Activated T-cell treated with anti-CD3 and anti-CD28 coated beads, Interleukin-2, amount 50 U/mL, for 4 hours (primary cell): ENCODE measurements around the gene BBS10. TPM values are rescaled to one million over a fixed set of nuclear protein-coding genes. Genes with fewer than 3 reads are reported as not detected.

Experiments used
- ATAC-seq, 2 donors: fragments of 200-7000 bp; cut with Tn5 transposase; one replicate each; pipeline ENCODE4 v1.10.0; 2021
- DNase-seq: peaks from one replicate; pipeline ENCODE4 v3.0.0-alpha.2; 2020
- H3K27me3 Mint-ChIP-seq: one replicate; pipeline ENCODE4 v1.8.0; 2021; ENCODE audit warnings: low read depth, mixed read lengths
- H3K36me3 Mint-ChIP-seq: one replicate; pipeline ENCODE4 v1.8.0; 2022; ENCODE audit warnings: mixed read lengths; ENCODE audit not compliant: insufficient read depth
- H3K4me1 Mint-ChIP-seq: one replicate; pipeline ENCODE4 v1.8.0; 2021; ENCODE audit warnings: low read depth, mixed read lengths
- H3K4me3 Mint-ChIP-seq: one replicate; pipeline ENCODE4 v1.8.0; 2021; ENCODE audit warnings: mild to moderate bottlenecking, moderate library complexity, mixed read lengths
- H3K9me3 Mint-ChIP-seq: one replicate; pipeline ENCODE4 v1.8.0; 2021; ENCODE audit warnings: mixed read lengths
- total RNA-seq, 3 donors: library from RNA; stranded (reverse); gene quantifications; one replicate each; pipeline ENCODE4 v1.2.1, GENCODE V29; 2021

Gene BBS10
- total RNA-seq, 3 donors from 2014 or later: 3.3 to 4.1 (median 3.9) TPM

DNA sequence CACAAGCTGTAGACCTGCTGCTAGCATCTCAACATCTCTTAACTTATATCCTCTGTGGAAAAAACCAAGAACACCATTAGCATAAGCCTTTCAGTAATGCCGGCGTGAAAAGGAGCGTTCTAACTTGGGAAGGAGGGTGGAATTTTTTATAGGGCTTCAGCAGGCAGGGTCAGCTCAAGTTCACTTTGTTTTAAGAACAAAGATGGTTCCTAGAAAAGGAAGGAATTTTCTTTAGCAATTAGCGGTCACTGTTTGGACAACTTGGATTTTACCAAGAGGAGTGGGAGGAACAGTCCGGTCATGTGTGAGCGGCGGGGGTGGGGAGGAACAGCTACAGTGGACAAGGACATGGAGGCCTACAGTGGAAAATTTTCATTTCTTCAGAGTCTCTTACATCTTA is 35.9 kb downstream of the BBS10 start:
- peaks cover 16% of the 10 kb centered on the region for H3K27me3 Mint-ChIP-seq
- ATAC-seq (no peak), DNase-seq (no peak)
- H3K9me3 Mint-ChIP-seq: no peaks in the 10 kb centered on the region
- no peaks in the 10 kb centered on the region for H3K36me3 Mint-ChIP-seq
- H3K4me3 Mint-ChIP-seq: no peak overlapping the region
- H3K4me1 Mint-ChIP-seq: no peaks in the 10 kb centered on the region

DNA sequence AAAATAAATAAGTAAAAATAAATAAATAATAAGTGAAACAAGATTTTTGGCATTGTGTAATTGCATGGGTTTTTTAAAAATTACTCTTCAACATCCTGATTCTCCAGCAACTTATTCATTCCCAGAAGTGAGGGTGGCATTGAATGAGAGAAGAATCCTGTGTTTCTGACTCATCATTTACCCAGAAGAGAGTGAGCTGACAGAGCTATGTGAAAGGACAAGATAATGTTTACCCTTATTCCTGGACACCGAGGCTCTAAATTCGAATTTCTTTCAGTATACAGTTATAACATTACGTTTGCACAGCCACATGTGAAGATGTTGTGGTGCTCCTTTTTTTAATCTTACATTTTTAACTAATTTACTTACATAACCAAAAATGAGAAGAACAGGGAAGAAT is 36.4 kb downstream of the BBS10 start:
- Mint-ChIP-seq H3K27me3 (peaks cover 16% of the 10 kb centered on the region), H3K9me3 (no peaks in the 10 kb centered on the region), H3K4me1 (no peaks in the 10 kb centered on the region), H3K4me3 (no peak overlapping the region), H3K36me3 (no peaks in the 10 kb centered on the region)
- DNase-seq: no peak
- ATAC-seq: no peak

DNA sequence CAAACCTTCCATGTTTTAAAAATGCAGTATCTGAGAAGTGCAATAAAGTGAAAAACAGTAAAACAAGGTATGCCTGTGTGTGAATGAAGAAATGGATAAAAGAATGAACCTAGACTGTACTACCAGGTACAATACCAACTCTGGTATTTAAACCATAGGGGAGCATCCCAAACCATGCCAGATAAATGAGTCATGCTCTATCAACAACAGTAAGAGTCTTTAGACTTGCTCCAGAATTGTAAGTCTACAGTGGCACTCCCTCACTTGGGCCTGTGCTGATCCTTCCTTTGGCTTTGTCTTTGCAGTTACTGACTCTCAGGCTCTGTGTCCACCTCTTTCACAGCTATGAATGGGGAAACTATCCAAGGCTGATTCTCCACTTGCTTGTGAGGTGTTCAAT is 38.1 kb downstream of the BBS10 start:
- Mint-ChIP-seq H3K9me3 (no peaks in the 10 kb centered on the region), H3K36me3 (no peaks in the 10 kb centered on the region), H3K4me3 (no peak overlapping the region), H3K4me1 (no peaks in the 10 kb centered on the region), H3K27me3 (peaks cover 9% of the 10 kb centered on the region)
- no peak for ATAC-seq
- no peak for DNase-seq

GRCh38 chr12:76308866-76309265 is 39.3 kb downstream of the BBS10 start:
- DNase-seq: no peak
- Mint-ChIP-seq H3K36me3 (no peaks in the 10 kb centered on the region), H3K4me3 (no peak overlapping the region), H3K27me3 (peaks cover 9% of the 10 kb centered on the region), H3K9me3 (no peaks in the 10 kb centered on the region), H3K4me1 (no peaks in the 10 kb centered on the region)
- ATAC-seq: no peak

DNA sequence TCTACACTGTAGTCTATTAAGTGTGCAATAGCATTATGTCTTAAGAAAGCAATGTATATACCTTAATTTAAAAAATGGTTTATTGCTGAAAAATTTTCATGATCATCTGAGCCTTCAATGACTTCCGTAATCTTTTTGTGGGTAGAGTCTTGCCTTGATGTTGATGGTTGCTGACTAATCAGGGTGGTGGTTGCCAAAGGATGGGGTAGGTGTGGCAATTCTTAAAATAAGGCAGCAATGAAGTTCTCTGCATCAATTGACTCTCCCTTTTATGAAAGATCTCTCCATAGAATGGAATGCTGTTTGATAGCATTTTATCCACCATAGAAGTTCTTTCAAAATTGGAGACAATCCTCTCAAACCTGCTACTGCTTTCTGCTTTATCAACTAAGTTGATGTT is 41.1 kb downstream of the BBS10 start:
- DNase-seq (no peak), ATAC-seq (no peak)
- Mint-ChIP-seq H3K4me3 (no peak overlapping the region), H3K4me1 (no peaks in the 10 kb centered on the region), H3K36me3 (no peaks in the 10 kb centered on the region), H3K27me3 (peaks cover 2% of the 10 kb centered on the region), H3K9me3 (no peaks in the 10 kb centered on the region)

DNA sequence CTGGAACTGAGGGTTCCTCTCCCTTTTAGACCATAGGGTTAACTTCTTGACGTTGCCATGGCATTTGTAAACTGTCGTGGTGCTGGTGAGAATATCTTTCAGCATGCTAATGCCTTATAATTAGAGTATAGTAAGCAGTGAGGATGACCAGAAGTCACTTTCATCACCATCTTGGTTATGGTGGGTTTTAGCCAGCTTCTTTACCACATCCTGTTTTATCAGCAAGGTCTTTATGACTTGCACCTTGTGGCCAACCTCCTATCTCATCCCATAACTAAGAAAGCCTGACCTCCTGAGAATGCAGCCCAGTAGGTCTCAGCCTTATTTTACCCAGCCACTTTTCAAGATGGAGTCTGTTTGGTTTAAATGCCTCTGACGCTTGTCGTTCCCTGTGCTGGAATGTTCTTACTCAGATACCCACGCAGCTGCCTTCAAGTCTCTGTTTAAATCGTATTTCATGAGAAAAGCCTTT is 44.2 kb downstream of the BBS10 start:
- H3K36me3 Mint-ChIP-seq: no peaks in the 10 kb centered on the region
- H3K9me3 Mint-ChIP-seq: no peaks in the 10 kb centered on the region
- H3K4me3 Mint-ChIP-seq: no peak overlapping the region
- H3K27me3 Mint-ChIP-seq: no peaks in the 10 kb centered on the region
- ATAC-seq (no peak), DNase-seq (no peak)
- H3K4me1 Mint-ChIP-seq: no peaks in the 10 kb centered on the region

- H3K4me1 Mint-ChIP-seq: no peaks in the 10 kb centered on the region
- H3K36me3 Mint-ChIP-seq: no peaks in the 10 kb centered on the region
- DNase-seq (no peak), ATAC-seq (no peak)
- no peaks in the 10 kb centered on the region for H3K27me3 Mint-ChIP-seq
- no peaks in the 10 kb centered on the region for H3K9me3 Mint-ChIP-seq
- H3K4me3 Mint-ChIP-seq: no peak overlapping the region
Observed at GRCh38 chr12:76303365-76303764, 44.9 kb downstream of the BBS10 start.

GRCh38 chr12:76300297-76300665 is 47.9 kb downstream of the BBS10 start:
- Mint-ChIP-seq H3K36me3 (no peaks in the 10 kb centered on the region), H3K4me3 (no peak overlapping the region), H3K4me1 (no peaks in the 10 kb centered on the region), H3K9me3 (no peaks in the 10 kb centered on the region), H3K27me3 (no peaks in the 10 kb centered on the region)
- DNase-seq: no peak
- no peak for ATAC-seq

DNA sequence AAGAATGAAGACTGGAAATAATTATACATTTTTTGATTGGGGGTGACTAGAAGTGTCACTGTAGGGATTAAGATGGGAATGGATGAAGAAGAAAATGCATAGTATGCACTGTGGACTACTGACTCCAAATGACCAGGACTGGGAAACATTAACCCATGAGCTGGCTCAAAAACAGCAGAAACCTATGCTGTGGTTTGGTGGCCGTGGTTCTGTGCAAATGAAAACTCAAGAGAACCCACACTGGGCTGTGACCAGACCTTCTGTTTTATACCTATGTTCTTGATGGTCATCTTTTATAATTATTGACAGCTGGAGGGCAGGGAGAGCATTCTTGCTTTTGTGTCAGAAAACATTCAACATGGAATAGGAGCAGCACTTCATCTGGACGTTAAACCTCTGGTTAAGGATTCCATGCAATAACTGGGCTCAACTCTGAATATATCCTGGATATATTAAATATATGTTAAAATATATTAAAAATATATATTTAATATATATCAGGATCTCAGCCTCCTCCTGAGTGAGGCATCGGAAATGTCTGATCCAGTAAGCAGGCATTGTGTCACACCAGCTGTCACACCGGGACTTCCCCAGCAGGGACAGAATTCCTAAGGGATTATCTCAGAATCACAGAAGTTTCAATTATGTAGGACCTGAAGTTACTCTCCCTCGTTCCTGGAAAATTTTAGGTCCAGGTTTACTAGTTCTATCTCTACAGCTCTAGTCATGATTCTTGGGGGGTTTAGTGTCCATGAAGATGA is 48.5 kb downstream of the BBS10 start:
- Mint-ChIP-seq H3K4me3 (no peak overlapping the region), H3K27me3 (no peaks in the 10 kb centered on the region), H3K4me1 (no peaks in the 10 kb centered on the region), H3K9me3 (no peaks in the 10 kb centered on the region), H3K36me3 (no peaks in the 10 kb centered on the region)
- DNase-seq (no peak), ATAC-seq (no peak)

Other genes starting within 250 kb of the BBS10 start
- gene OSBPL8, start 211.4 kb upstream of the BBS10 start, total RNA-seq: 10 to 100 TPM; 81.3 to 91.9 (median 87.3) TPM